Ovary (tissue), 3 donors: ENCODE data around the gene CNGA2.

Experiments used
- CTCF ChIP-seq, 3 donors: fragments of 450-650 bp in 2 of 3; fragments of 200-600 bp in 1 of 3; IDR thresholded peaks; one replicate each; pipeline versions ENCODE4 v1.5.1 to v1.8.0; 2016 to 2022; ENCODE audit warnings: antibody characterized with exemption in 3 of 3, mild to moderate bottlenecking in 1 of 3
- EP300 ChIP-seq: sonication (generic); formaldehyde crosslinking; IDR thresholded peaks from one replicate; pipeline ENCODE4 v1.6.1; 2017; ENCODE audit warnings: antibody characterized with exemption
- POLR2A ChIP-seq: fragments of 450-650 bp; IDR thresholded peaks from one replicate; pipeline ENCODE4 v1.6.1; 2017; ENCODE audit warnings: antibody characterized with exemption, mild to moderate bottlenecking, moderate library complexity
- donor health status: DM: no; HTN: no; CAD: no.

GRCh38 chrX:151702741-151703340 lies 31.7 kb upstream of the CNGA2 start:
- no peak for TF ChIP-seq CTCF (IDR thresholded peaks at IDR 0.05)
- no peak for TF ChIP-seq EP300
- TF ChIP-seq POLR2A = no peak
